Measurements from ENCODE around the gene ATP5PD. TPM values are rescaled to one million over a fixed set of nuclear protein-coding genes. Genes with fewer than 3 reads are reported as not detected.
"Not testable (repeated sequence)": the region's sequence is repeated elsewhere in the genome, so short reads cannot be mapped to it uniquely, and the experiment has no call there.

The ATP5PD gene
- total RNA-seq, 2 experiments from 2014 or later: 188 to 210 TPM

- not testable (repeated sequence) for H3K4me3 Mint-ChIP-seq; H3K27ac Mint-ChIP-seq; DNase-seq; H3K27me3 Mint-ChIP-seq; H3K36me3 Mint-ChIP-seq; ATAC-seq; H3K9me3 Mint-ChIP-seq (ENCODE audit: low read depth)
- CTCF ChIA-PET: interaction anchor here (0.8 kb wide), 1 partner anchor 17 kb away, joined by 3 read pairs; no protein-coding TSS in a partner anchor
- peaks cover 11% of the 10 kb centered on the region for H3K4me1 Mint-ChIP-seq
These were observed 24.9 kb upstream of the ATP5PD start for GRCh38 chr17:75071478-75072271.

DNA sequence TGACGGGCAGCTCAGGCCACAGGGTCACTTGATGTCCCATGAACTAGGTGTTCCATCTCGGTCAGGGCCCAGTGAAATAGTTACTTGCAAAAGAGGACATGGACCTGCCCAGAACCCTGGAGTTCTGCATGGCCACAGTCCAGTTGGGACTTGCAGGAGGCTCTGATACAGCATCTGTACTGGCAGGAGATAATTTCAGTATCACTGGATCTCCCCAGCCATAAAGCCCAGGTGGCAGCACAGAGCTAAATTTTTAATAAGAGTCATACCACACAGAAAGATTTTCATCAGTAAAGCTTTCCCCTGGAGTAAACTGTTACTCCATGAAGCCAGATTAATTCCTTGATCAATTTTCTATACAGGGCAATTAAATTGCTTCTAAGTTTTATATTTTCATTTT lies 23.0 kb upstream of the ATP5PD start:
- CTCF ChIA-PET: interaction anchor here (0.7 to 4.1 kb wide), 10 partner anchors 8 to 133 kb away, joined by 3 to 15 read pairs (median 4); partner anchors contain the start of gene SLC16A5
- H3K4me1 Mint-ChIP-seq: peaks cover 25% of the 10 kb centered on the region
- no peaks in the 10 kb centered on the region for H3K9me3 Mint-ChIP-seq (ENCODE audit: low read depth)
- no peaks in the 10 kb centered on the region for H3K36me3 Mint-ChIP-seq
- no peak overlapping the region for H3K4me3 Mint-ChIP-seq
- no peaks in the 10 kb centered on the region for H3K27me3 Mint-ChIP-seq
- DNase-seq (no peak), ATAC-seq (no peak)
- no peak overlapping the region for H3K27ac Mint-ChIP-seq

- Mint-ChIP-seq H3K27me3 (no peaks in the 10 kb centered on the region), H3K36me3 (peaks cover 2% of the 10 kb centered on the region), H3K27ac (no peak overlapping the region), H3K4me3 (no peak overlapping the region), H3K4me1 (peaks cover 25% of the 10 kb centered on the region), H3K9me3 (ENCODE audit: low read depth) (no peaks in the 10 kb centered on the region)
- no peak for DNase-seq
- no peak for ATAC-seq
- CTCF ChIA-PET: interaction anchor here (1.4 to 4.1 kb wide), 6 partner anchors 9 to 134 kb away, joined by 3 to 15 read pairs (median 6); partner anchors contain the start of genes MRPL58 and SLC16A5
These were observed 22.0 kb upstream of the ATP5PD start for GRCh38 chr17:75068750-75069149.

- CTCF ChIA-PET: interaction anchor here (1.0 to 4.1 kb wide), 9 partner anchors 8 to 202 kb away, joined by 3 to 15 read pairs (median 4); partner anchors contain the start of genes MRPL58 and SLC16A5
- H3K27me3 Mint-ChIP-seq: no peaks in the 10 kb centered on the region
- H3K4me1 Mint-ChIP-seq: peaks cover 25% of the 10 kb centered on the region
- H3K9me3 Mint-ChIP-seq (ENCODE audit: low read depth): no peaks in the 10 kb centered on the region
- peaks cover 3% of the 10 kb centered on the region for H3K36me3 Mint-ChIP-seq
- DNase-seq: peak; percentile 74
- H3K4me3 Mint-ChIP-seq: no peak overlapping the region
- ATAC-seq: peak; percentile 86
- peak overlapping the region; percentile 81 for H3K27ac Mint-ChIP-seq
These were observed 21.1 kb upstream of the ATP5PD start for GRCh38 chr17:75067856-75068255.

DNA sequence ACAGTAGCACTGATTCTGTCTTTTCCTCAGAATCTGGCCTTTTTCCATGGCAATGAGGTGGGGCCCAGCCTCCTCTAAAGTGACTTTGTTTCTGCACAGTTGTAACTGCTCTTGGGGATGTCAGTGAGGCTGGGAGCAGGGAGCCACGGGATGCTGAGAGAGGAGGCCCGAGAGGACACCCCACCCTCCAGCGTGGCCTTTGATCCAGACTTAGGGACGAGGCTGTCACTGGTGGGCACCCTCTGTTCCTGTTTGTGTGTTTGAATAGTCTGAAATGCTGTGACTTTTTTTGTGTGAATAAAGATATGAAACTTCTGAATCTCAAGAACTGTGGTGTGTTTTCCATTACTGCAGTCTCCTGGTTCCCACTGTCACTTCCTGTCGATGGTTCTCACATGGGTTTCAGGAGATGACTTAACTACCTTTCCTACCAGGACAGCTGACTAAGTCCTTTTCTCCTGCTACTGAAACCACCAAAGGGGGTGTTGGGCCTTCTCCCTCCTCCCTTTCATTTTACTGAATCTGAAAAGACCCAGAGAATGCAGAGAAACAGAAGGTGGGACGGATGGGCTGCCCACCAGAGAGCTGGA lies 18.9 kb upstream of the ATP5PD start:
- Mint-ChIP-seq H3K9me3 (ENCODE audit: low read depth) (no peaks in the 10 kb centered on the region), H3K36me3 (peaks cover 6% of the 10 kb centered on the region), H3K4me3 (no peak overlapping the region), H3K4me1 (peaks cover 27% of the 10 kb centered on the region), H3K27me3 (no peaks in the 10 kb centered on the region), H3K27ac (peak overlapping the region; percentile 14)
- ATAC-seq (no peak), DNase-seq (no peak)
- CTCF ChIA-PET: no interaction called here

DNA sequence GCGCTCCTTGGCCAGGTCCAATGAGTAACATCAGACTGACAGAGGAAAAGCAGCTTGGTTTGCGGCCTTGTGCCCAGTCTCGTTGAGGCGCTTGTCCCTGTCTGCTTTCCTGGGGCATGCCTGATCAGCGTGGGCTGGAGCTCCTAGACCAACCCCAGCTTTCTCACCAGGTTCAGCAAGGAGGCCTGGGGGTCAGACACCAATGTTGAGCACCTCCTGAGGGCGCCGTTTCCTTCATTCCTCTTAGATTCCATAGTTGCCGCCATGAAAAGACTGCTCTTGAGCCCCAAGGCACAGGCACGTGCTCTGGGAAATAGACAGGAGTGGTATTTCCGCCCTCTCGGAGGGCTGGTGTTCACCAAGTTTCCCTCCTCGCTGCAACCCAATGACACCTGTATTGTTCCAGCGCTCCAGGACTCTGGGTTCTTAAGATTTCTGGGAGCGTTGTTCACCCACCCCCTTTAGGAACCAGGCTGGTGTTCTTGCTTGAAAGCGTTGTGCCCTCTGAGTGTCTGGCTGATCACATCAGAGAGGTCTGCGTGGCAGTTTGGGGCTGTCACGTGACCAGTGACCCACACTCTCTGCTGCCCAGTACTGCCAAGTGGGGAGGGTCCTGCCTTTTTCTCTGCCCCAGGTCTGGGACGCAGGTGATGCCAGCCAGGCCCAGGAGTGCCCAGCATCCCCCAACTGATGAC lies 18.2 kb upstream of the ATP5PD start:
- no peak for DNase-seq
- CTCF ChIA-PET: interaction anchor here (0.9 kb wide), 1 partner anchor 103 kb away, joined by 3 read pairs; no protein-coding TSS in a partner anchor
- H3K4me3 Mint-ChIP-seq: no peak overlapping the region
- H3K27me3 Mint-ChIP-seq: no peaks in the 10 kb centered on the region
- H3K36me3 Mint-ChIP-seq: peaks cover 9% of the 10 kb centered on the region
- peaks cover 27% of the 10 kb centered on the region for H3K4me1 Mint-ChIP-seq
- H3K9me3 Mint-ChIP-seq (ENCODE audit: low read depth): no peaks in the 10 kb centered on the region
- peak overlapping the region; percentile 13 for H3K27ac Mint-ChIP-seq
- ATAC-seq: no peak

DNA sequence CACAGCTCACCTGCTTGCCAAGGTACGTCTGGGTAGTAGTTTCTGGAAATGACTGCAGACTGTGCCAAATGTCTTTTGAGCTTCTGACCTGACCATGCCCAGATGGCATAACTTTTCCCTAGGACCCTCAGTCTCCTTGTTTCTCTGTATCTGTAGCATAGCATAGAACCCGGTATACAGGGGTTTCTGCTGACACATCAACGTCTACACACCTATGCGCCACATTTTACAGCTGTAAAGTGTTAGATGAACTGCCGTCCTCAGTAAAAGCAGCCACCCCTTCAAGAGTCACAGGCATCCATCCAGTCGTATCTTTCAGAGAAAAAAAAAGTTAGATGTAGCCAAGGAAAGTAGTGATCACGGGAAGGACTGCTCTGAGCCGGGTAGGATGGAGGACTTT lies 17.7 kb upstream of the ATP5PD start:
- Mint-ChIP-seq H3K4me3 (no peak overlapping the region), H3K27ac (no peak overlapping the region), H3K4me1 (peaks cover 25% of the 10 kb centered on the region), H3K27me3 (no peaks in the 10 kb centered on the region), H3K9me3 (ENCODE audit: low read depth) (no peaks in the 10 kb centered on the region), H3K36me3 (peaks cover 10% of the 10 kb centered on the region)
- DNase-seq: no peak
- ATAC-seq: no peak
- CTCF ChIA-PET: interaction anchor here (0.9 kb wide), 1 partner anchor 103 kb away, joined by 3 read pairs; no protein-coding TSS in a partner anchor

- Mint-ChIP-seq H3K4me1 (peaks cover 25% of the 10 kb centered on the region), H3K9me3 (ENCODE audit: low read depth) (no peaks in the 10 kb centered on the region), H3K36me3 (peaks cover 10% of the 10 kb centered on the region), H3K27me3 (no peaks in the 10 kb centered on the region), H3K4me3 (no peak overlapping the region), H3K27ac (no peak overlapping the region)
- CTCF ChIA-PET: interaction anchor here (0.9 kb wide), 1 partner anchor 102 kb away, joined by 3 read pairs; no protein-coding TSS in a partner anchor
- ATAC-seq: no peak
- no peak for DNase-seq
These were observed 17.3 kb upstream of the ATP5PD start for GRCh38 chr17:75064040-75064439.

GRCh38 chr17:75063626-75064025 lies 16.9 kb upstream of the ATP5PD start:
- no peak overlapping the region for H3K27ac Mint-ChIP-seq
- H3K36me3 Mint-ChIP-seq: peaks cover 10% of the 10 kb centered on the region
- ATAC-seq (no peak), DNase-seq (no peak)
- CTCF ChIA-PET: no interaction called here
- peaks cover 23% of the 10 kb centered on the region for H3K4me1 Mint-ChIP-seq
- H3K4me3 Mint-ChIP-seq: no peak overlapping the region
- H3K27me3 Mint-ChIP-seq: no peaks in the 10 kb centered on the region
- H3K9me3 Mint-ChIP-seq (ENCODE audit: low read depth): no peaks in the 10 kb centered on the region

GRCh38 chr17:75063201-75063600 lies 16.4 kb upstream of the ATP5PD start:
- no peak overlapping the region for H3K4me3 Mint-ChIP-seq
- ATAC-seq: no peak
- H3K9me3 Mint-ChIP-seq (ENCODE audit: low read depth): no peaks in the 10 kb centered on the region
- CTCF ChIA-PET: interaction anchor here (1.4 kb wide), 1 partner anchor 51 kb away, joined by 4 read pairs; no protein-coding TSS in a partner anchor
- H3K4me1 Mint-ChIP-seq: peaks cover 22% of the 10 kb centered on the region
- H3K27ac Mint-ChIP-seq: no peak overlapping the region
- H3K36me3 Mint-ChIP-seq: peaks cover 10% of the 10 kb centered on the region
- H3K27me3 Mint-ChIP-seq: no peaks in the 10 kb centered on the region
- no peak for DNase-seq

DNA sequence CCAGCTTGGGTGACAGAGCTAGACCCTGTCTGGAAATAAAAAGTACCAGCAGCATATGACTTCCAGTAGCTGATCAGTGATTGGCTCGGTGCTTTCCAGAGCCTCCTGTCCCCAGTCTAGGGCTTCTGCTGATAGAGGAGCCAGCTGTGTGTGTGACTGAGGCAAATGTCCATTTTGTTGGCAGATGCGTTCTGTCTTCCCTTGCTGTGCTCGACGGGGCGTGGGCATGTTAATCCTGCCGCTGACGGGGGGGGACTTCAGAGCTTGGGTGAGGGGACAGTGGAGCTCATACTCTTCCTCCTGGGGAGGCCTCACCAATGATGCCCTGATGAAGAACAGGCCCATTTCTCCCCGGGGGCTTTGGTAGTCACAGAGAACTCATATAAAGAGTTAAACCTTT lies 14.8 kb upstream of the ATP5PD start:
- H3K9me3 Mint-ChIP-seq (ENCODE audit: low read depth): no peaks in the 10 kb centered on the region

DNA sequence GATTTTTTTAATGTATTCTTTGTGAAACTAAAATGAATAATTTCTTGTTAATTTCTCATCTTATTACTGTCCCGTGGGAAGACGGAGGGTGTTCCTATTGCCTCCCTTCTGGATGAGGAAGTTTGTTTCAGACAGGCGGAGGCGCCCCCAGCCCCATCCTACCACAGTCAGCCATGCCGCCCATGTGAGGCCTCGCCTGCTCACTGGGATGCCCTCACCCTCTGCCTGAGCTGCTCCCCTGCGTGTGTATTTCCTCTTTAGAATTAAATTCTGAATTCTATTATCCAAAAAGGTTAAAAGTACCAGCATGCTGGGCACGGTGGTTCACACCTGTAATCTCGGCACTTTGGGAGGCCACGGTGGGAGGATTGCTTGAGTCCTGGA lies 14.3 kb upstream of the ATP5PD start:
- ATAC-seq: no peak
- Mint-ChIP-seq H3K4me3 (no peak overlapping the region), H3K27me3 (no peaks in the 10 kb centered on the region), H3K27ac (no peak overlapping the region), H3K36me3 (peaks cover 14% of the 10 kb centered on the region), H3K9me3 (ENCODE audit: low read depth) (no peaks in the 10 kb centered on the region), H3K4me1 (peaks cover 14% of the 10 kb centered on the region)
- CTCF ChIA-PET: interaction anchor here (0.6 to 2.6 kb wide), 8 partner anchors 9 to 141 kb away, joined by 3 to 12 read pairs (median 4); no protein-coding TSS in a partner anchor
- DNase-seq: no peak

More for the DNA sequence above, 14.8 kb upstream of the ATP5PD start:
- H3K4me1 Mint-ChIP-seq: peaks cover 18% of the 10 kb centered on the region
- CTCF ChIA-PET: interaction anchor here (0.6 to 2.6 kb wide), 7 partner anchors 8 to 100 kb away, joined by 3 to 10 read pairs (median 4); no protein-coding TSS in a partner anchor
- ATAC-seq: no peak
- H3K27ac Mint-ChIP-seq: no peak overlapping the region
- DNase-seq: no peak
- no peak overlapping the region for H3K4me3 Mint-ChIP-seq
- peaks cover 11% of the 10 kb centered on the region for H3K36me3 Mint-ChIP-seq
- no peaks in the 10 kb centered on the region for H3K27me3 Mint-ChIP-seq
